Right atrium auricular region (tissue), 2 donors: Measurements from ENCODE around the gene PILRA. TPM values are rescaled to one million over a fixed set of nuclear protein-coding genes. Genes with fewer than 3 reads are reported as not detected.
"Not testable (repeated sequence)": the region's sequence is repeated elsewhere in the genome, so short reads cannot be mapped to it uniquely, and the experiment has no call there.

Source experiments
- DNase-seq: peaks from one replicate; pipeline ENCODE4 v3.0.0-alpha.2; 2019; ENCODE audit warnings: low spot score
- H3K27ac ChIP-seq, 2 donors: fragments of 200-600 bp; sonication (generic); 1 replicate in 1 of 2; 2 replicates in 1 of 2; pipeline ENCODE4 v1.5.1; 2016 to 2019
- H3K27me3 ChIP-seq, 2 donors: fragments of 200-600 bp; sonication (generic); one replicate each; pipeline versions ENCODE4 v1.5.1 to v1.6.0; 2017 to 2019
- H3K36me3 ChIP-seq: fragments of 200-600 bp; sonication (generic); one replicate; pipeline ENCODE4 v1.5.1; 2016
- H3K4me1 ChIP-seq, 2 donors: fragments of 200-600 bp; sonication (generic); one replicate each; pipeline versions ENCODE4 v1.5.1 to v1.6.0; 2017 to 2019
- H3K4me3 ChIP-seq, 2 donors: fragments of 200-600 bp; sonication (generic); 1 replicate in 1 of 2; 2 replicates in 1 of 2; pipeline ENCODE4 v1.5.1; 2017 to 2019; ENCODE audit warnings: mild to moderate bottlenecking in 1 of 2, moderate library complexity in 1 of 2
- H3K9me3 ChIP-seq, 2 donors: fragments of 200-600 bp; sonication (generic); one replicate each; pipeline ENCODE4 v1.5.1; 2019
- CTCF ChIP-seq, 2 donors: fragments of 200-600 bp; sonication (generic); IDR thresholded peaks; one replicate each; pipeline ENCODE4 v1.5.1; 2019; ENCODE audit warnings: antibody characterized with exemption in 2 of 2
- total RNA-seq, 2 donors: library from RNA; depleted of rRNA; stranded (reverse); fragments of >200 nt; gene quantifications; one replicate each; pipeline ENCODE4 v1.1.0, GENCODE V29; 2016

The PILRA gene
- total RNA-seq, 2 donors from 2014 or later = 2.6 to 6.2 TPM

- TF ChIP-seq CTCF (IDR thresholded peaks at IDR 0.05) = peak; percentile 23 to 58
- Histone ChIP-seq H3K27ac (peak overlapping the region in 1 of 2 donors; percentile 44), H3K36me3 (peaks cover 48% of the 10 kb centered on the region)
- not testable (repeated sequence) for H3K4me1 ChIP-seq, H3K9me3 ChIP-seq, H3K27me3 ChIP-seq, H3K4me3 ChIP-seq
- peak; percentile 77 for DNase-seq
Observed at GRCh38 chr7:100345288-100345672, 28.0 kb upstream of the PILRA start.

- Histone ChIP-seq H3K4me3 (no peak overlapping the region), H3K9me3 (no peaks in the 10 kb centered on the region), H3K27ac (no peak overlapping the region), H3K27me3 (no peaks in the 10 kb centered on the region), H3K4me1 (peaks cover 0 to 5% of the 10 kb centered on the region in 2 donors), H3K36me3 (peaks cover 60% of the 10 kb centered on the region)
- no peak for DNase-seq
- no peak for TF ChIP-seq CTCF (IDR thresholded peaks at IDR 0.05)
Observed at GRCh38 chr7:100346921-100347320, 26.4 kb upstream of the PILRA start.

- Histone ChIP-seq H3K9me3 (no peaks in the 10 kb centered on the region), H3K27ac (no peak overlapping the region), H3K4me3 (no peak overlapping the region), H3K36me3 (peaks cover 76% of the 10 kb centered on the region), H3K4me1 (peaks cover 0 to 5% of the 10 kb centered on the region in 2 donors), H3K27me3 (no peaks in the 10 kb centered on the region)
- no peak for DNase-seq
- no peak for TF ChIP-seq CTCF (IDR thresholded peaks at IDR 0.05)
Observed at GRCh38 chr7:100348805-100349204, 24.5 kb upstream of the PILRA start.

GRCh38 chr7:100349757-100350156 is 23.5 kb upstream of the PILRA start:
- Histone ChIP-seq H3K27me3 (no peaks in the 10 kb centered on the region), H3K27ac (no peak overlapping the region), H3K4me3 (no peak overlapping the region), H3K36me3 (peaks cover 86% of the 10 kb centered on the region), H3K4me1 (peaks cover 0 to 3% of the 10 kb centered on the region in 2 donors), H3K9me3 (no peaks in the 10 kb centered on the region)
- TF ChIP-seq CTCF (IDR thresholded peaks at IDR 0.05) = no peak
- DNase-seq = no peak

GRCh38 chr7:100351657-100352058 is 21.6 kb upstream of the PILRA start:
- Histone ChIP-seq H3K4me3 (no peak overlapping the region), H3K36me3 (peaks cover 93% of the 10 kb centered on the region), H3K27ac (no peak overlapping the region), H3K4me1 (no peaks in the 10 kb centered on the region), H3K27me3 (no peaks in the 10 kb centered on the region), H3K9me3 (no peaks in the 10 kb centered on the region)
- TF ChIP-seq CTCF (IDR thresholded peaks at IDR 0.05) = no peak
- DNase-seq = no peak

- DNase-seq, H3K27me3 ChIP-seq, H3K27ac ChIP-seq, H3K4me1 ChIP-seq, H3K4me3 ChIP-seq, H3K9me3 ChIP-seq: not testable (repeated sequence)
- peaks cover 93% of the 10 kb centered on the region for H3K36me3 ChIP-seq
Observed at GRCh38 chr7:100352230-100352781, 21.0 kb upstream of the PILRA start.
